Measurements from ENCODE around the gene CYP27C1.
"Not testable (repeated sequence)": the region's sequence is repeated elsewhere in the genome, so short reads cannot be mapped to it uniquely, and the experiment has no call there.

The CYP27C1 gene

GRCh38 chr2:127220102-127220767 lies at the start of gene CYP27C1:
CYP27C1 (minus strand) TSS chr2:127220299; CDS start chr2:127220270, 29 bp downstream.
- DNase-seq, result no peak

- DNase-seq, result no peak
Observed at GRCh38 chr2:127261804-127262406, 41.8 kb upstream of the CYP27C1 start.

GRCh38 chr2:127259355-127259754 lies 39.3 kb upstream of the CYP27C1 start:
- DNase-seq, result no peak

GRCh38 chr2:127256866-127257265 lies 36.8 kb upstream of the CYP27C1 start:
- no peak for DNase-seq

GRCh38 chr2:127256381-127256780 lies 36.3 kb upstream of the CYP27C1 start:
- no peak for DNase-seq

GRCh38 chr2:127255721-127256120 lies 35.6 kb upstream of the CYP27C1 start:
- no peak for DNase-seq

GRCh38 chr2:127255146-127255545 lies 35.0 kb upstream of the CYP27C1 start:
- no peak for DNase-seq

GRCh38 chr2:127254386-127254981 lies 34.4 kb upstream of the CYP27C1 start:
- DNase-seq, result no peak

- not testable (repeated sequence) for DNase-seq
Observed at GRCh38 chr2:127241184-127241583, 21.1 kb upstream of the CYP27C1 start.

GRCh38 chr2:127239395-127239794 lies 19.3 kb upstream of the CYP27C1 start:
- no peak for DNase-seq

- not testable (repeated sequence) for DNase-seq
Observed at GRCh38 chr2:127237768-127238167, 17.7 kb upstream of the CYP27C1 start.

- DNase-seq, result no peak
Observed at GRCh38 chr2:127235082-127235702, 15.1 kb upstream of the CYP27C1 start.

GRCh38 chr2:127233710-127234109 lies 13.6 kb upstream of the CYP27C1 start:
- no peak for DNase-seq

GRCh38 chr2:127231130-127231865 lies 11.2 kb upstream of the CYP27C1 start:
- no peak for DNase-seq

- no peak for DNase-seq
Observed at GRCh38 chr2:127229555-127229954, 9.5 kb upstream of the CYP27C1 start.

- no peak for DNase-seq
Observed at GRCh38 chr2:127228102-127228501, 8.0 kb upstream of the CYP27C1 start.

- not testable (repeated sequence) for DNase-seq
Observed at GRCh38 chr2:127227264-127227660, 7.2 kb upstream of the CYP27C1 start.

GRCh38 chr2:127226520-127227263 lies 6.6 kb upstream of the CYP27C1 start:
- no peak for DNase-seq

- no peak for DNase-seq
Observed at GRCh38 chr2:127226132-127226519, 6.0 kb upstream of the CYP27C1 start.

- DNase-seq, result no peak
Observed at GRCh38 chr2:127225186-127225960, 5.3 kb upstream of the CYP27C1 start.

- not testable (repeated sequence) for DNase-seq
Observed at GRCh38 chr2:127224135-127224534, 4.0 kb upstream of the CYP27C1 start.

Measured in activated gamma-delta T cell treated with Interleukin-2 at 50 U/mL for 16 hours (primary cell).